Measurements from ENCODE around the gene CDH5.

The CDH5 gene

GRCh38 chr16:66418165-66418962 lies 51.9 kb downstream of the CDH5 start:
- DNase-seq (ENCODE audit: low read depth) = no peak

GRCh38 chr16:66419527-66419926 lies 53.0 kb downstream of the CDH5 start:
- DNase-seq (ENCODE audit: low read depth) = no peak

- no peak for DNase-seq (ENCODE audit: low read depth)
Observed at GRCh38 chr16:66420396-66420795, 53.9 kb downstream of the CDH5 start.

- DNase-seq (ENCODE audit: low read depth) = no peak
Observed at GRCh38 chr16:66421891-66422290, 55.4 kb downstream of the CDH5 start.

- DNase-seq (ENCODE audit: low read depth) = no peak
Observed at GRCh38 chr16:66422366-66422765, 55.9 kb downstream of the CDH5 start.

GRCh38 chr16:66423177-66423576 lies 56.7 kb downstream of the CDH5 start:
- no peak for DNase-seq (ENCODE audit: low read depth)

- DNase-seq (ENCODE audit: low read depth) = no peak
Observed at GRCh38 chr16:66425651-66426050, 59.2 kb downstream of the CDH5 start.

- no peak for DNase-seq (ENCODE audit: low read depth)
Observed at GRCh38 chr16:66426112-66427035, 59.9 kb downstream of the CDH5 start.

GRCh38 chr16:66427036-66427860 lies 60.8 kb downstream of the CDH5 start, which contains the start of gene BEAN1:
TSS of gene BEAN1 (plus strand) at chr16:66427295. CDS start at chr16:66437677, 10,382 bp downstream.
- DNase-seq (ENCODE audit: low read depth) = no peak

GRCh38 chr16:66427871-66428681 lies 61.6 kb downstream of the CDH5 start:
- no peak for DNase-seq (ENCODE audit: low read depth)

- DNase-seq (ENCODE audit: low read depth) = no peak
Observed at GRCh38 chr16:66428682-66429251, 62.3 kb downstream of the CDH5 start.

- DNase-seq (ENCODE audit: low read depth) = no peak
Observed at GRCh38 chr16:66429290-66429962, 62.9 kb downstream of the CDH5 start.

- no peak for DNase-seq (ENCODE audit: low read depth)
Observed at GRCh38 chr16:66430214-66430613, 63.7 kb downstream of the CDH5 start.

GRCh38 chr16:66431760-66432159 lies 65.3 kb downstream of the CDH5 start:
- DNase-seq (ENCODE audit: low read depth) = no peak

- DNase-seq (ENCODE audit: low read depth) = no peak
Observed at GRCh38 chr16:66432429-66432828, 65.9 kb downstream of the CDH5 start.

GRCh38 chr16:66434619-66435430 lies 68.3 kb downstream of the CDH5 start:
- DNase-seq (ENCODE audit: low read depth) = no peak

- DNase-seq (ENCODE audit: low read depth) = no peak
Observed at GRCh38 chr16:66435896-66436295, 69.4 kb downstream of the CDH5 start.

- DNase-seq (ENCODE audit: low read depth) = no peak
Observed at GRCh38 chr16:66437391-66437945, 71.0 kb downstream of the CDH5 start.

- DNase-seq (ENCODE audit: low read depth) = no peak
Observed at GRCh38 chr16:66438536-66438935, 72.0 kb downstream of the CDH5 start.
